HepG2 (cell line): ENCODE data around the gene DDX50. TPM values are rescaled to one million over a fixed set of nuclear protein-coding genes. Genes with fewer than 3 reads are reported as not detected.

ENCODE experiments used
- AHR ChIP-seq: IDR thresholded peaks from 2 replicates; pipeline ENCODE4 v1.6.1; 2018; ENCODE audit warnings: missing genetic modification reagents, missing compliant biosample characterization
- CBFB ChIP-seq: sonication (generic); formaldehyde crosslinking; IDR thresholded peaks from 2 replicates; pipeline ENCODE4 v1.4.0; 2020; ENCODE audit warnings: missing genetic modification reagents
- CENPBD1 ChIP-seq: sonication (generic); formaldehyde crosslinking; IDR thresholded peaks from 2 replicates; pipeline ENCODE4 v1.8.0; 2022; ENCODE audit warnings: missing genetic modification reagents, low read depth, mild to moderate bottlenecking, borderline replicate concordance
- DNMT1 ChIP-seq: sonication (generic); formaldehyde crosslinking; IDR thresholded peaks from 2 replicates; pipeline ENCODE4 v1.5.1; 2020; ENCODE audit warnings: mild to moderate bottlenecking, missing genetic modification reagents
- IKZF4 ChIP-seq: sonication (generic); formaldehyde crosslinking; IDR thresholded peaks from 2 replicates; pipeline ENCODE4 v1.5.1; 2020; ENCODE audit warnings: borderline replicate concordance, mild to moderate bottlenecking, low read depth, missing genetic modification reagents; ENCODE audit errors: not compliant biosample characterization
- KLF12 ChIP-seq: sonication (generic); formaldehyde crosslinking; IDR thresholded peaks from 2 replicates; pipeline ENCODE4 v1.4.0; 2020; ENCODE audit warnings: missing genetic modification reagents, borderline replicate concordance
- KLF9 ChIP-seq: IDR thresholded peaks from 2 replicates; pipeline ENCODE4 v1.6.1; 2016; ENCODE audit warnings: low read depth
- NPAS2 ChIP-seq: sonication (generic); formaldehyde crosslinking; IDR thresholded peaks from 2 replicates; pipeline ENCODE4 v1.8.0; 2022; ENCODE audit warnings: mild to moderate bottlenecking, missing genetic modification reagents, borderline replicate concordance
- NR0B2 ChIP-seq: sonication (generic); formaldehyde crosslinking; IDR thresholded peaks from 2 replicates; pipeline ENCODE4 v1.4.0; 2020; ENCODE audit warnings: mild to moderate bottlenecking, missing genetic modification reagents
- SMAD9 ChIP-seq: sonication (generic); formaldehyde crosslinking; IDR thresholded peaks from 2 replicates; pipeline ENCODE4 v1.5.1; 2020; ENCODE audit warnings: mild to moderate bottlenecking, missing genetic modification reagents
- THAP11 ChIP-seq: IDR thresholded peaks from 2 replicates; pipeline ENCODE4 v1.6.1; 2016; ENCODE audit warnings: missing biosample characterization, missing genetic modification reagents
- THAP9 ChIP-seq: sonication (generic); formaldehyde crosslinking; IDR thresholded peaks from 2 replicates; pipeline ENCODE4; 2020; ENCODE audit warnings: missing genetic modification reagents, mild to moderate bottlenecking, borderline replicate concordance
- ZBTB38 ChIP-seq: sonication (generic); formaldehyde crosslinking; IDR thresholded peaks from 2 replicates; pipeline ENCODE4 v1.5.1; 2020; ENCODE audit warnings: mild to moderate bottlenecking, missing genetic modification reagents
- ZNF12 ChIP-seq: sonication (generic); formaldehyde crosslinking; IDR thresholded peaks from 2 replicates; pipeline ENCODE4 v1.5.0; 2020; ENCODE audit warnings: missing genetic modification reagents
- ZNF17 ChIP-seq: sonication (generic); formaldehyde crosslinking; IDR thresholded peaks from 2 replicates; pipeline ENCODE4 v1.5.0; 2020; ENCODE audit warnings: mild to moderate bottlenecking, missing genetic modification reagents
- ZNF34 ChIP-seq: sonication (generic); formaldehyde crosslinking; IDR thresholded peaks from 2 replicates; pipeline ENCODE4 v1.4.0; 2020; ENCODE audit warnings: mild to moderate bottlenecking, missing genetic modification reagents, borderline replicate concordance
- ZNF776 ChIP-seq: sonication (generic); formaldehyde crosslinking; IDR thresholded peaks from 2 replicates; pipeline ENCODE4 v1.4.0; 2020; ENCODE audit warnings: mild to moderate bottlenecking, missing genetic modification reagents
- ZSCAN9 ChIP-seq: IDR thresholded peaks from 2 replicates; pipeline ENCODE4 v1.6.1; 2016; ENCODE audit warnings: borderline replicate concordance
- polyA plus RNA-seq, 8 experiments: library from polyadenylated mRNA; depleted of rRNA in 3 of 8; stranded (reverse) in 7 of 8; unstranded in 1 of 8; fragments of >200 nt; fragmentation: Illumina TruSeq in 4 of 8; extraction: Trizol in 4 of 8; gene quantifications; 2 replicates each; pipeline versions ENCODE4 v1.2.1 to v1.2.3, GENCODE V29; 2011 to 2016; ENCODE audit warnings: low read depth in 4 of 8, missing spikeins in 1 of 8, mixed read lengths in 1 of 8; ENCODE audit not compliant: insufficient read depth in 1 of 8
- total RNA-seq, 5 experiments: library from RNA; depleted of rRNA; stranded (reverse); fragments of >200 nt; fragmentation: Illumina TruSeq; extraction: Trizol; gene quantifications; 2 replicates each; pipeline ENCODE4 v1.2.3, GENCODE V29; 2016; ENCODE audit warnings: low read depth in 1 of 5
- TF ChIP-seq, protein P1 (sequence below): IDR thresholded peaks from 2 replicates; pipeline ENCODE4 v1.6.1; 2018; ENCODE audit warnings: missing genetic modification reagents, mild to moderate bottlenecking, missing compliant biosample characterization
- TF ChIP-seq, protein P2 (sequence below): sonication (generic); formaldehyde crosslinking; IDR thresholded peaks from 2 replicates; pipeline ENCODE4 v1.4.0; 2020; ENCODE audit warnings: mild to moderate bottlenecking, missing genetic modification reagents
- TF ChIP-seq, protein P3 (sequence below): sonication (generic); formaldehyde crosslinking; IDR thresholded peaks from 2 replicates; pipeline ENCODE4 v1.5.0; 2020; ENCODE audit warnings: mild to moderate bottlenecking, missing genetic modification reagents

Gene DDX50
- total and polyA plus RNA-seq, 2 of the 13 experiments (the other 11 are each of a cell fraction or from before 2014, with no cell fraction given), result 19.0 to 38.2 TPM

DNA sequence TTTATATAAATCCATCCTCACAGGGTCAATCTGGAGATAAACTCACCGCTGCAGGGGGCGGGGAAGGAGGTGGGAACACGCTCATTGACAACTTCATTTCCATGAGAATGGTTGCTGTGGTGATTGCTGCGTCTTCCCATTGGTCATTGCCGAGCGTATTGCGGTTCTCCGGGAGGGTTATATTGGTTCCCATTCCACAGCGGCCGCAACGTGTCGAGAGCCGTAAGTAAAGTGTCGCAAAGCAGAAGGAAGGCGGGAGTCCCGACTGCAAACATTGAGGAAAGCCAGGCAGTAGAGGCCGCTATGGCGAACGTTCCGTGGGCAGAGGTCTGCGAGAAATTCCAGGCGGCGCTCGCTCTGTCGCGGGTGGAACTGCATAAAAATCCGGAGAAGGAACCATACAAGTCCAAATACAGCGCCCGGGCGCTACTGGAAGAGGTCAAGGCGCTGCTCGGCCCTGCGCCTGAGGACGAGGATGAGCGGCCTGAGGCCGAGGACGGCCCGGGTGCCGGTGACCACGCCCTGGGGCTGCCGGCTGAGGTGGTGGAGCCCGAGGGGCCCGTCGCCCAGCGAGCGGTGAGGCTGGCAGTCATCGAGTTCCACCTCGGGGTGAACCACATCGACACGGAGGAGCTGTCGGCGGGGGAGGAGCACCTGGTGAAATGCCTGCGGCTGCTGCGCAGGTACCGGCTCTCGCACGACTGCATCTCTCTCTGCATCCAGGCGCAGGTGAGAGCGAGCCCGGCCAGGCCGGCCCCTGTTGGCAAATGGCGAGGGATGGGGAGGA lies 87.6 kb downstream of the DDX50 start, which contains the start of gene KIFBP (continued):
- TF ChIP-seq THAP9 (CRISPR knock-in tag), result peak; percentile 90
- no peak for TF ChIP-seq NPAS2
- no peak for TF ChIP-seq ZNF34
- peak; percentile 86; the same call in 1 of the 2 replicates for TF ChIP-seq KLF12 (CRISPR knock-in tag)
- TF ChIP-seq, protein P1, sequence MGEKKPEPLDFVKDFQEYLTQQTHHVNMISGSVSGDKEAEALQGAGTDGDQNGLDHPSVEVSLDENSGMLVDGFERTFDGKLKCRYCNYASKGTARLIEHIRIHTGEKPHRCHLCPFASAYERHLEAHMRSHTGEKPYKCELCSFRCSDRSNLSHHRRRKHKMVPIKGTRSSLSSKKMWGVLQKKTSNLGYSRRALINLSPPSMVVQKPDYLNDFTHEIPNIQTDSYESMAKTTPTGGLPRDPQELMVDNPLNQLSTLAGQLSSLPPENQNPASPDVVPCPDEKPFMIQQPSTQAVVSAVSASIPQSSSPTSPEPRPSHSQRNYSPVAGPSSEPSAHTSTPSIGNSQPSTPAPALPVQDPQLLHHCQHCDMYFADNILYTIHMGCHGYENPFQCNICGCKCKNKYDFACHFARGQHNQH, result peak; percentile 77
- TF ChIP-seq IKZF4 (CRISPR knock-in tag), result no peak
- no peak for TF ChIP-seq ZBTB38 (CRISPR knock-in tag)
- 0 out of 2 replicates have a peak, but pooled peaks have one; percentile 58 for TF ChIP-seq ZNF17 (CRISPR knock-in tag)
- peak; percentile 90 for TF ChIP-seq THAP11 (CRISPR knock-in tag)
- TF ChIP-seq, protein P2, sequence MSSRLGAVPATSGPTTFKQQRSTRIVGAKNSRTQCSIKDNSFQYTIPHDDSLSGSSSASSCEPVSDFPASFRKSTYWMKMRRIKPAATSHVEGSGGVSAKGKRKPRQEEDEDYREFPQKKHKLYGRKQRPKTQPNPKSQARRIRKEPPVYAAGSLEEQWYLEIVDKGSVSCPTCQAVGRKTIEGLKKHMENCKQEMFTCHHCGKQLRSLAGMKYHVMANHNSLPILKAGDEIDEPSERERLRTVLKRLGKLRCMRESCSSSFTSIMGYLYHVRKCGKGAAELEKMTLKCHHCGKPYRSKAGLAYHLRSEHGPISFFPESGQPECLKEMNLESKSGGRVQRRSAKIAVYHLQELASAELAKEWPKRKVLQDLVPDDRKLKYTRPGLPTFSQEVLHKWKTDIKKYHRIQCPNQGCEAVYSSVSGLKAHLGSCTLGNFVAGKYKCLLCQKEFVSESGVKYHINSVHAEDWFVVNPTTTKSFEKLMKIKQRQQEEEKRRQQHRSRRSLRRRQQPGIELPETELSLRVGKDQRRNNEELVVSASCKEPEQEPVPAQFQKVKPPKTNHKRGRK, result 0 out of 2 replicates have a peak, but pooled peaks have one; percentile 32
- TF ChIP-seq ZNF776 (CRISPR knock-in tag), result peak; percentile 44; the same call in 1 of the 2 replicates
- TF ChIP-seq CBFB (CRISPR knock-in tag), result peak; percentile 62; the same call in 1 of the 2 replicates
- no peak for TF ChIP-seq AHR (CRISPR knock-in tag)
- no peak for TF ChIP-seq DNMT1 (CRISPR knock-in tag)
- TF ChIP-seq CENPBD1 (CRISPR knock-in tag), result no peak
- TF ChIP-seq ZSCAN9 (CRISPR knock-in tag), result 0 out of 2 replicates have a peak, but pooled peaks have one; percentile 41
- TF ChIP-seq ZNF12 (CRISPR knock-in tag), result peak; percentile 20; the same call in 1 of the 2 replicates
- TF ChIP-seq KLF9 (CRISPR knock-in tag), result peak; percentile 50; the same call in 1 of the 2 replicates
- 0 out of 2 replicates have a peak, but pooled peaks have one; percentile 68 for TF ChIP-seq SMAD9 (CRISPR knock-in tag)
- TF ChIP-seq NR0B2, result peak; percentile 79; the same call in 1 of the 2 replicates
- TF ChIP-seq, protein P3, sequence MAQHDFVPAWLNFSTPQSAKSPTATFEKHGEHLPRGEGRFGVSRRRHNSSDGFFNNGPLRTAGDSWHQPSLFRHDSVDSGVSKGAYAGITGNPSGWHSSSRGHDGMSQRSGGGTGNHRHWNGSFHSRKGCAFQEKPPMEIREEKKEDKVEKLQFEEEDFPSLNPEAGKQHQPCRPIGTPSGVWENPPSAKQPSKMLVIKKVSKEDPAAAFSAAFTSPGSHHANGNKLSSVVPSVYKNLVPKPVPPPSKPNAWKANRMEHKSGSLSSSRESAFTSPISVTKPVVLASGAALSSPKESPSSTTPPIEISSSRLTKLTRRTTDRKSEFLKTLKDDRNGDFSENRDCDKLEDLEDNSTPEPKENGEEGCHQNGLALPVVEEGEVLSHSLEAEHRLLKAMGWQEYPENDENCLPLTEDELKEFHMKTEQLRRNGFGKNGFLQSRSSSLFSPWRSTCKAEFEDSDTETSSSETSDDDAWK, result no peak
